K562 (cell line): ENCODE data around the gene PCBD1.

Experiments used
- CREB1 ChIP-seq, 2 experiments: sonication (generic) in 1 of 2; formaldehyde crosslinking in 1 of 2; IDR thresholded peaks; 2 replicates each; pipeline versions ENCODE4 v1.6.1 to v1.8.0; 2012 to 2022; ENCODE audit warnings: inconsistent platforms in 1 of 2, mild to moderate bottlenecking in 1 of 2, missing genetic modification reagents in 1 of 2, moderate library complexity in 1 of 2
- GABPA ChIP-seq: fragments of 200-800 bp; sonication (Bioruptor generic); conservative IDR thresholded peaks from 2 replicates; pipeline ENCODE4 v1.6.1; 2016; ENCODE audit warnings: low read depth, missing genetic modification characterization, missing compliant biosample characterization
- GATAD2A ChIP-seq: fragments of 450-650 bp; IDR thresholded peaks from 2 replicates; pipeline ENCODE4 v1.6.1; 2017
- NR1H2 ChIP-seq: sonication (generic); formaldehyde crosslinking; IDR thresholded peaks from 2 replicates; pipeline ENCODE4 v1.4.0; 2020; ENCODE audit warnings: mild to moderate bottlenecking, missing genetic modification reagents
- NRF1 ChIP-seq, 2 experiments: fragments of 450-650 bp; IDR thresholded peaks in 1 of 2; conservative IDR thresholded peaks in 1 of 2; 2 replicates each; pipeline ENCODE4 v1.6.1; 2014; ENCODE audit warnings: mild to moderate bottlenecking in 2 of 2
- PHF8 ChIP-seq: fragments of 200-600 bp; sonication (generic); IDR thresholded peaks from 2 replicates; pipeline ENCODE4 v1.6.1; 2012; ENCODE audit warnings: mixed run types, mild to moderate bottlenecking, inconsistent platforms, low read length, moderate library complexity, borderline replicate concordance
- POLR2A ChIP-seq: fragments of 450-650 bp; conservative IDR thresholded peaks from 2 replicates; pipeline ENCODE4 v1.6.1; 2016
- ZNF274 ChIP-seq: IDR thresholded peaks from 2 replicates; pipeline ENCODE4 v1.6.1; 2011; ENCODE audit warnings: low read depth, mild to moderate bottlenecking, low read length, moderate library complexity, borderline replicate concordance
- TF ChIP-seq, protein P1 (sequence below), 3 experiments: IDR thresholded peaks in 2 of 3; conservative IDR thresholded peaks in 1 of 3; 2 replicates each; pipeline ENCODE4 v1.5.1; 2011 to 2012; ENCODE audit warnings: low read length in 3 of 3, mild to moderate bottlenecking in 3 of 3, control low read depth in 2 of 3, improper control_type of control experiment in 1 of 3, inconsistent platforms in 1 of 3, low read depth in 1 of 3, mixed read lengths in 1 of 3, moderate library complexity in 1 of 3; ENCODE audit not compliant: insufficient read depth in 2 of 3
- TF ChIP-seq, protein P2 (sequence below): fragments of 450-650 bp; IDR thresholded peaks from 2 replicates; pipeline ENCODE4 v1.6.1; 2018; ENCODE audit not compliant: partially characterized antibody

DNA sequence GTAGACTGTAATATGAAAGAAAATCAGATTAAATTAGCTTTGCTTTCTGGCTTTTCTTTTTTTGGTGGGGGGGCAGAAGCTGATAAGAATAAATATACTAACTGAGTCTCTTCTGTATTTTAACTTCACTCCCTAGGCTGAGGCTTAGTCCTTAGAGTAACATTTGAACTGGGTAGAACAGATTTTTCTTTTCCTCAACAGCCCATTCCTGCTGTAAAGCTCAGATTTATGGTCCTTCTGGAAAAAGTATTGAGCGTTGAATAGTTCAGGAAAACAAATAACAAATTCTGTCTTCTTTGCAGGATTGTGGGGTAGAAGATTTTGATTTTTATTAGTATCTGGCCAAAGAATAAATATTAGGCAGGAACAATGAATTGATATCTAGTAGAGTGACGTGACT is 54.8 kb downstream of the PCBD1 start:
- TF ChIP-seq CREB1 (IDR thresholded peaks at IDR 0.05) (no peak), CREB1 (CRISPR knock-in tag; IDR thresholded peaks at IDR 0.05) (no peak), GABPA (tag) (no peak), ZNF274 (no peak), NR1H2 (CRISPR knock-in tag) (no peak), PHF8 (no peak), GATAD2A (no peak), POLR2A (no peak), NRF1 (conservative IDR thresholded peaks at IDR 0.05 in 1 of 2, IDR thresholded peaks at IDR 0.05 in 1 of 2) (no peak)
- TF ChIP-seq, protein P1, sequence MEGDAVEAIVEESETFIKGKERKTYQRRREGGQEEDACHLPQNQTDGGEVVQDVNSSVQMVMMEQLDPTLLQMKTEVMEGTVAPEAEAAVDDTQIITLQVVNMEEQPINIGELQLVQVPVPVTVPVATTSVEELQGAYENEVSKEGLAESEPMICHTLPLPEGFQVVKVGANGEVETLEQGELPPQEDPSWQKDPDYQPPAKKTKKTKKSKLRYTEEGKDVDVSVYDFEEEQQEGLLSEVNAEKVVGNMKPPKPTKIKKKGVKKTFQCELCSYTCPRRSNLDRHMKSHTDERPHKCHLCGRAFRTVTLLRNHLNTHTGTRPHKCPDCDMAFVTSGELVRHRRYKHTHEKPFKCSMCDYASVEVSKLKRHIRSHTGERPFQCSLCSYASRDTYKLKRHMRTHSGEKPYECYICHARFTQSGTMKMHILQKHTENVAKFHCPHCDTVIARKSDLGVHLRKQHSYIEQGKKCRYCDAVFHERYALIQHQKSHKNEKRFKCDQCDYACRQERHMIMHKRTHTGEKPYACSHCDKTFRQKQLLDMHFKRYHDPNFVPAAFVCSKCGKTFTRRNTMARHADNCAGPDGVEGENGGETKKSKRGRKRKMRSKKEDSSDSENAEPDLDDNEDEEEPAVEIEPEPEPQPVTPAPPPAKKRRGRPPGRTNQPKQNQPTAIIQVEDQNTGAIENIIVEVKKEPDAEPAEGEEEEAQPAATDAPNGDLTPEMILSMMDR (IDR thresholded peaks at IDR 0.05 in 2 of 3, conservative IDR thresholded peaks at IDR 0.05 in 1 of 3; ENCODE audit: insufficient read depth in 2 of 3, low read depth in 1 of 3, low read length in 3 of 3) = no peak
- TF ChIP-seq, protein P2, sequence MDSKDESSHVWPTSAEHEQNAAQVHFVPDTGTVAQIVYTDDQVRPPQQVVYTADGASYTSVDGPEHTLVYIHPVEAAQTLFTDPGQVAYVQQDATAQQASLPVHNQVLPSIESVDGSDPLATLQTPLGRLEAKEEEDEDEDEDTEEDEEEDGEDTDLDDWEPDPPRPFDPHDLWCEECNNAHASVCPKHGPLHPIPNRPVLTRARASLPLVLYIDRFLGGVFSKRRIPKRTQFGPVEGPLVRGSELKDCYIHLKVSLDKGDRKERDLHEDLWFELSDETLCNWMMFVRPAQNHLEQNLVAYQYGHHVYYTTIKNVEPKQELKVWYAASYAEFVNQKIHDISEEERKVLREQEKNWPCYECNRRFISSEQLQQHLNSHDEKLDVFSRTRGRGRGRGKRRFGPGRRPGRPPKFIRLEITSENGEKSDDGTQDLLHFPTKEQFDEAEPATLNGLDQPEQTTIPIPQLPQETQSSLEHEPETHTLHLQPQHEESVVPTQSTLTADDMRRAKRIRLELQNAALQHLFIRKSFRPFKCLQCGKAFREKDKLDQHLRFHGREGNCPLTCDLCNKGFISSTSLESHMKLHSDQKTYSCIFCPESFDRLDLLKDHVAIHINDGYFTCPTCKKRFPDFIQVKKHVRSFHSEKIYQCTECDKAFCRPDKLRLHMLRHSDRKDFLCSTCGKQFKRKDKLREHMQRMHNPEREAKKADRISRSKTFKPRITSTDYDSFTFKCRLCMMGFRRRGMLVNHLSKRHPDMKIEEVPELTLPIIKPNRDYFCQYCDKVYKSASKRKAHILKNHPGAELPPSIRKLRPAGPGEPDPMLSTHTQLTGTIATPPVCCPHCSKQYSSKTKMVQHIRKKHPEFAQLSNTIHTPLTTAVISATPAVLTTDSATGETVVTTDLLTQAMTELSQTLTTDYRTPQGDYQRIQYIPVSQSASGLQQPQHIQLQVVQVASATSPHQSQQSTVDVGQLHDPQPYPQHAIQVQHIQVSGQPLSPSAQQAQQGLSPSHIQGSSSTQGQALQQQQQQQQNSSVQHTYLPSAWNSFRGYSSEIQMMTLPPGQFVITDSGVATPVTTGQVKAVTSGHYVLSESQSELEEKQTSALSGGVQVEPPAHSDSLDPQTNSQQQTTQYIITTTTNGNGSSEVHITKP = no peak
